SW 1271 (cell line): ENCODE results near the gene ADGRL3.
"Not testable (repeated sequence)": the region's sequence is repeated elsewhere in the genome, so short reads cannot be mapped to it uniquely, and the experiment has no call there.

Experiments
- DNase-seq, 2 experiments: peaks; one replicate each; lab custom pipeline; 2025; lab: John Stamatoyannopoulos, UW

Gene ADGRL3

GRCh38 chr4:61350932-61351331, 150.8 kb downstream of the ADGRL3 start:
- DNase-seq, result no peak

- DNase-seq, result no peak
Observed at GRCh38 chr4:61356696-61357095, 156.6 kb downstream of the ADGRL3 start.

- DNase-seq, result no peak
Observed at GRCh38 chr4:61359301-61359700, 159.2 kb downstream of the ADGRL3 start.

- DNase-seq, result not testable (repeated sequence)
Observed at GRCh38 chr4:61372817-61373216, 172.7 kb downstream of the ADGRL3 start.

GRCh38 chr4:61373901-61374440, 173.8 kb downstream of the ADGRL3 start:
- no peak for DNase-seq

GRCh38 chr4:61374447-61374891, 174.3 kb downstream of the ADGRL3 start:
- no peak for DNase-seq

- DNase-seq, result no peak
Observed at GRCh38 chr4:61375301-61375700, 175.2 kb downstream of the ADGRL3 start.

- no peak for DNase-seq
Observed at GRCh38 chr4:61376301-61376700, 176.2 kb downstream of the ADGRL3 start.

- no peak for DNase-seq
Observed at GRCh38 chr4:61379406-61379805, 179.3 kb downstream of the ADGRL3 start.

GRCh38 chr4:61380865-61381264, 180.7 kb downstream of the ADGRL3 start:
- DNase-seq, result no peak

- DNase-seq, result no peak
Observed at GRCh38 chr4:61385256-61385655, 185.1 kb downstream of the ADGRL3 start.

- not testable (repeated sequence) for DNase-seq
Observed at GRCh38 chr4:61387372-61387771, 187.2 kb downstream of the ADGRL3 start.

GRCh38 chr4:61389640-61390039, 189.5 kb downstream of the ADGRL3 start:
- no peak for DNase-seq

- DNase-seq, result no peak
Observed at GRCh38 chr4:61395754-61396153, 195.6 kb downstream of the ADGRL3 start.

- no peak for DNase-seq
Observed at GRCh38 chr4:61397174-61397573, 197.0 kb downstream of the ADGRL3 start.

- no peak for DNase-seq
Observed at GRCh38 chr4:61400439-61401038, 200.4 kb downstream of the ADGRL3 start.

- no peak for DNase-seq
Observed at GRCh38 chr4:61401771-61402170, 201.6 kb downstream of the ADGRL3 start.

- no peak for DNase-seq
Observed at GRCh38 chr4:61405307-61405706, 205.2 kb downstream of the ADGRL3 start.

- DNase-seq, result no peak
Observed at GRCh38 chr4:61406677-61407076, 206.6 kb downstream of the ADGRL3 start.

GRCh38 chr4:61407642-61408618, 207.8 kb downstream of the ADGRL3 start:
- DNase-seq, result no peak

GRCh38 chr4:61408861-61409260, 208.7 kb downstream of the ADGRL3 start:
- no peak for DNase-seq

- DNase-seq, result no peak
Observed at GRCh38 chr4:61411241-61411640, 211.1 kb downstream of the ADGRL3 start.

- no peak for DNase-seq
Observed at GRCh38 chr4:61425315-61425714, 225.2 kb downstream of the ADGRL3 start.
